Measurements from ENCODE around the gene LAMC1.
"Not testable (repeated sequence)": the region's sequence is repeated elsewhere in the genome, so short reads cannot be mapped to it uniquely, and the experiment has no call there.

- TF ChIP-seq, protein P1, sequence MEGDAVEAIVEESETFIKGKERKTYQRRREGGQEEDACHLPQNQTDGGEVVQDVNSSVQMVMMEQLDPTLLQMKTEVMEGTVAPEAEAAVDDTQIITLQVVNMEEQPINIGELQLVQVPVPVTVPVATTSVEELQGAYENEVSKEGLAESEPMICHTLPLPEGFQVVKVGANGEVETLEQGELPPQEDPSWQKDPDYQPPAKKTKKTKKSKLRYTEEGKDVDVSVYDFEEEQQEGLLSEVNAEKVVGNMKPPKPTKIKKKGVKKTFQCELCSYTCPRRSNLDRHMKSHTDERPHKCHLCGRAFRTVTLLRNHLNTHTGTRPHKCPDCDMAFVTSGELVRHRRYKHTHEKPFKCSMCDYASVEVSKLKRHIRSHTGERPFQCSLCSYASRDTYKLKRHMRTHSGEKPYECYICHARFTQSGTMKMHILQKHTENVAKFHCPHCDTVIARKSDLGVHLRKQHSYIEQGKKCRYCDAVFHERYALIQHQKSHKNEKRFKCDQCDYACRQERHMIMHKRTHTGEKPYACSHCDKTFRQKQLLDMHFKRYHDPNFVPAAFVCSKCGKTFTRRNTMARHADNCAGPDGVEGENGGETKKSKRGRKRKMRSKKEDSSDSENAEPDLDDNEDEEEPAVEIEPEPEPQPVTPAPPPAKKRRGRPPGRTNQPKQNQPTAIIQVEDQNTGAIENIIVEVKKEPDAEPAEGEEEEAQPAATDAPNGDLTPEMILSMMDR (conservative IDR thresholded peaks at IDR 0.05; ENCODE audit: low read depth, low read length), result not testable (repeated sequence)
- not testable (repeated sequence) for TF ChIP-seq EZH2phosphoT487 (IDR thresholded peaks at IDR 0.05; ENCODE audit: borderline replicate concordance, low read length); EZH2 (IDR thresholded peaks at IDR 0.05; ENCODE audit: low read length, unreplicated experiment)
Measured at GRCh38 chr1:183066432-183066831, 43.2 kb downstream of the LAMC1 start.

All from PC-3 (cell line).